ENCODE measurements around the gene ADGRG6. TPM values are rescaled to one million over a fixed set of nuclear protein-coding genes. Genes with fewer than 3 reads are reported as not detected.

The ADGRG6 gene
- total RNA-seq, 1 donor from 2014 or later, result 7.7 TPM

GRCh38 chr6:142329486-142330113, 27.8 kb downstream of the ADGRG6 start:
- Histone ChIP-seq H3K4me3 (no peak overlapping the region), H3K27ac (no peak overlapping the region), H3K36me3 (no peaks in the 10 kb centered on the region), H3K27me3 (no peaks in the 10 kb centered on the region), H3K9me3 (no peaks in the 10 kb centered on the region), H3K4me1 (no peaks in the 10 kb centered on the region)
- intact Hi-C loops (cut with DNase I), result no loop called here
- TF ChIP-seq, protein P1, sequence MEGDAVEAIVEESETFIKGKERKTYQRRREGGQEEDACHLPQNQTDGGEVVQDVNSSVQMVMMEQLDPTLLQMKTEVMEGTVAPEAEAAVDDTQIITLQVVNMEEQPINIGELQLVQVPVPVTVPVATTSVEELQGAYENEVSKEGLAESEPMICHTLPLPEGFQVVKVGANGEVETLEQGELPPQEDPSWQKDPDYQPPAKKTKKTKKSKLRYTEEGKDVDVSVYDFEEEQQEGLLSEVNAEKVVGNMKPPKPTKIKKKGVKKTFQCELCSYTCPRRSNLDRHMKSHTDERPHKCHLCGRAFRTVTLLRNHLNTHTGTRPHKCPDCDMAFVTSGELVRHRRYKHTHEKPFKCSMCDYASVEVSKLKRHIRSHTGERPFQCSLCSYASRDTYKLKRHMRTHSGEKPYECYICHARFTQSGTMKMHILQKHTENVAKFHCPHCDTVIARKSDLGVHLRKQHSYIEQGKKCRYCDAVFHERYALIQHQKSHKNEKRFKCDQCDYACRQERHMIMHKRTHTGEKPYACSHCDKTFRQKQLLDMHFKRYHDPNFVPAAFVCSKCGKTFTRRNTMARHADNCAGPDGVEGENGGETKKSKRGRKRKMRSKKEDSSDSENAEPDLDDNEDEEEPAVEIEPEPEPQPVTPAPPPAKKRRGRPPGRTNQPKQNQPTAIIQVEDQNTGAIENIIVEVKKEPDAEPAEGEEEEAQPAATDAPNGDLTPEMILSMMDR (IDR thresholded peaks at IDR 0.05), result no peak
- no peak for DNase-seq (ENCODE audit: low spot score in 2 of 2)

DNA sequence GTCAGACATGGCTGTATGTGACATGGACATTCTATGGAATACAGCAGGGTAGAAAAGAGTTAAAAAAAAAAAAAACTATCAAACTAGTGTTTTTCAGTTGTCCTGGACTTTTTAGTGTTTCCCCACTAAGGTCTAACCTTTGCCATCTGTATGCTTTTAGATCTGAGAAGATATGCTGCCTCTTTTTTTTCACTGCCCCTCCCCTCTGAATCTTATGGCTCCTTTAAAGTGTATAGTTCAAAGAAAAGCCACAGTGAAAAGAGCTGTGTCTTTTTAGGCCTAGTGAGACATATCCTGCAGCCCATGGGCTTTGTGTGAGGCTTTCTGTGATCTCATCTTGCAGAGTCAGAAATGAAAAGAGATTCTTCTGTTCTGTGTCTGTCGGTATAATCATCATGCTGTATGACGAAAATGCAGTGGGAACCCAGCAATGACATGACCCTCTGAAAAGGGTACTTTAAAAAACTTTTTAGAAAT, 29.3 kb downstream of the ADGRG6 start:
- intact Hi-C loops (cut with DNase I), result no loop called here
- TF ChIP-seq, protein P1 (IDR thresholded peaks at IDR 0.05), result no peak
- Histone ChIP-seq H3K27ac (no peak overlapping the region), H3K36me3 (no peaks in the 10 kb centered on the region), H3K9me3 (no peaks in the 10 kb centered on the region), H3K4me3 (no peak overlapping the region), H3K27me3 (no peaks in the 10 kb centered on the region), H3K4me1 (no peaks in the 10 kb centered on the region)
- no peak for DNase-seq (ENCODE audit: low spot score in 2 of 2)

DNA sequence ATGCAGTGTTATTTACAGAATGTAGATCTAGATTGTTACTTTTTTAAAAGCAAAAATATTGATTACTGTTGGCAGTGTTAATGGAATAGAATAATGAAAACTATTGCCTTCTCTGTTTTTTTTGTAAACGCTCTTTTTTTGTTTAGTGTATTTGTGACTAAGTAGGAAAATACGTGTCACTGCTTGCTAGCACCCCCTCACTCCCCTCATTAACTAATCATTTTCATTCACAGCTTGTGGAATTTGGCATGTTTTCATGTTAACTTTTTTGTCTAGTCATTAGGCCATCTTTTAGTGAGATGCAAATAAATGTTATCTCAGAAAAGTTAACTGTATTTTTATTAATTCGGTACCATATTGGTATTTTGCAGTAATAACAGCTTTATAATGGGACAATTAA, 29.8 kb downstream of the ADGRG6 start:
- Histone ChIP-seq H3K27ac (no peak overlapping the region), H3K4me1 (no peaks in the 10 kb centered on the region), H3K9me3 (no peaks in the 10 kb centered on the region), H3K4me3 (no peak overlapping the region), H3K27me3 (no peaks in the 10 kb centered on the region), H3K36me3 (no peaks in the 10 kb centered on the region)
- intact Hi-C loops (cut with DNase I), result no loop called here
- DNase-seq (ENCODE audit: low spot score in 2 of 2), result no peak
- TF ChIP-seq, protein P1 (IDR thresholded peaks at IDR 0.05), result no peak

GRCh38 chr6:142332393-142333098, 30.7 kb downstream of the ADGRG6 start:
- intact Hi-C loops (cut with DNase I), result no loop called here

DNA sequence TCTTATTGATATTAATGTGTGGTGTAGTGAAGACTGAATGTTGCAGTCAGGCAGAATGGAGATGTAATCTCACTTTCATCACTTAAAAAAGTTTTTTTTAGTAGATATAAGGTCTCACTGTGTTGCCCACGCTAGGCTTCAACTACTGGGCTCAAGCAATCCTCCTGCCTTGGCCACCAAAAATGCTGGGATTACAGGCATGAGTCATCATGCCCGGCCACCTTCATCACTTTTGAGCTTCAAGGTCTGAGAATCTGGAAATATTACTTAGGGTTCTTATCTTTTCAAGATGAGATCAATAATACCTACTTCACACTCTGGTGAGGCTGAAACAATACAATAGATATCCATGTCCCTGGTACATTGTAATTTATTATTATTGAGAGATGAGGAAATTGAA, 31.6 kb downstream of the ADGRG6 start:
- H3K4me1 ChIP-seq, result no peaks in the 10 kb centered on the region

More at GRCh38 chr6:142332393-142333098, 30.7 kb downstream of the ADGRG6 start:
- TF ChIP-seq, protein P1 (IDR thresholded peaks at IDR 0.05), result no peak
- Histone ChIP-seq H3K4me3 (no peak overlapping the region), H3K36me3 (no peaks in the 10 kb centered on the region), H3K4me1 (no peaks in the 10 kb centered on the region), H3K27me3 (no peaks in the 10 kb centered on the region), H3K27ac (no peak overlapping the region), H3K9me3 (no peaks in the 10 kb centered on the region)
- DNase-seq (ENCODE audit: low spot score in 2 of 2), result no peak

More for the DNA sequence above, 31.6 kb downstream of the ADGRG6 start:
- Histone ChIP-seq H3K4me3 (no peak overlapping the region), H3K27ac (no peak overlapping the region), H3K36me3 (no peaks in the 10 kb centered on the region), H3K27me3 (no peaks in the 10 kb centered on the region), H3K9me3 (no peaks in the 10 kb centered on the region)
- DNase-seq (ENCODE audit: low spot score in 2 of 2), result no peak
- intact Hi-C loops (cut with DNase I), result no loop called here
- TF ChIP-seq, protein P1 (IDR thresholded peaks at IDR 0.05), result no peak

Measured in ascending aorta (tissue), 2 donors.